Sciatic nerve (tissue), 2 donors: ENCODE results near the gene MBD3L1. TPM values are rescaled to one million over a fixed set of nuclear protein-coding genes. Genes with fewer than 3 reads are reported as not detected.

Experiments used
- ATAC-seq: fragments of 200-7000 bp; cut with Tn5 transposase; one replicate; pipeline ENCODE4 v1.9.1; 2020; ENCODE audit warnings: mild to moderate bottlenecking, moderate library complexity
- DNase-seq: peaks from one replicate; pipeline ENCODE4 v3.0.0-alpha.2; 2020; ENCODE audit warnings: low spot score
- intact Hi-C: fragments of 100-400 bp; cut with DNase I; formaldehyde crosslinking; loops from one replicate; pipeline ENCODE4 v1.14.2; 2022
- total RNA-seq: library from RNA; stranded (reverse); fragmentation: NEBNext Ultra II Directional; extraction: Animal tissue kit (Norgen Biotek cat#: 25700); gene quantifications from one replicate; pipeline ENCODE4 v1.2.1, GENCODE V29; 2021
- donor health status: DM: no; HTN: no; CAD: no.
- donor health status: DM: no; HTN: no; CAD: no.

MBD3L1 gene
- total RNA-seq, result not detected

- ATAC-seq, result peak; percentile 98
- intact Hi-C loops, result no loop called here
Observed at GRCh38 chr19:8832132-8833021, at the start of gene MBD3L1, which contains the start of gene ZNF558. Gene MBD3L1, plus strand, starts transcription at chr19:8832377. Its CDS starts 10,302 bp downstream, at chr19:8842679. Gene ZNF558, minus strand, starts transcription at chr19:8832304. Its CDS starts 9,645 bp downstream, at chr19:8822659.

GRCh38 chr19:8794823-8795222, 37.4 kb upstream of the MBD3L1 start:
- DNase-seq (no peak), ATAC-seq (no peak)
- intact Hi-C loops, result no loop called here

More at GRCh38 chr19:8832132-8833021, at the start of gene MBD3L1, which contains the start of gene ZNF558:
- DNase-seq, result peak; percentile 99

GRCh38 chr19:8806661-8807060, 25.5 kb upstream of the MBD3L1 start:
- intact Hi-C loops, result no loop called here
- no peak for DNase-seq
- no peak for ATAC-seq

- intact Hi-C loops, result no loop called here
- ATAC-seq (no peak), DNase-seq (no peak)
Observed at GRCh38 chr19:8811315-8812172, 20.6 kb upstream of the MBD3L1 start.

GRCh38 chr19:8814176-8814575, 18.0 kb upstream of the MBD3L1 start:
- ATAC-seq, result no peak
- intact Hi-C loops, result no loop called here
- no peak for DNase-seq

GRCh38 chr19:8815780-8816179, 16.4 kb upstream of the MBD3L1 start:
- DNase-seq (no peak), ATAC-seq (no peak)
- intact Hi-C loops, result no loop called here

GRCh38 chr19:8820234-8820633, 11.9 kb upstream of the MBD3L1 start:
- ATAC-seq, result no peak
- DNase-seq, result no peak
- intact Hi-C loops, result no loop called here

- ATAC-seq (no peak), DNase-seq (no peak)
- intact Hi-C loops, result no loop called here
Observed at GRCh38 chr19:8821748-8822241, 10.4 kb upstream of the MBD3L1 start.

- no peak for ATAC-seq
- intact Hi-C loops, result no loop called here
- no peak for DNase-seq
Observed at GRCh38 chr19:8826371-8826770, 5.8 kb upstream of the MBD3L1 start.

GRCh38 chr19:8827277-8827676, 4.9 kb upstream of the MBD3L1 start:
- intact Hi-C loops, result no loop called here
- ATAC-seq, result no peak
- DNase-seq, result no peak

- no peak for ATAC-seq
- no peak for DNase-seq
- intact Hi-C loops, result no loop called here
Observed at GRCh38 chr19:8831373-8831772, 804 bp upstream of the MBD3L1 start.

GRCh38 chr19:8831832-8832131, 395 bp upstream of the MBD3L1 start:
- no peak for ATAC-seq
- intact Hi-C loops, result no loop called here
- DNase-seq, result no peak

GRCh38 chr19:8835446-8835845, 3.3 kb downstream of the MBD3L1 start:
- DNase-seq (no peak), ATAC-seq (no peak)
- intact Hi-C loops, result no loop called here

- no peak for ATAC-seq
- no peak for DNase-seq
- intact Hi-C loops, result no loop called here
Observed at GRCh38 chr19:8835877-8836276, 3.7 kb downstream of the MBD3L1 start.

- DNase-seq, result no peak
- no peak for ATAC-seq
- intact Hi-C loops, result no loop called here
Observed at GRCh38 chr19:8840708-8841107, 8.5 kb downstream of the MBD3L1 start.

GRCh38 chr19:8846819-8847218, 14.6 kb downstream of the MBD3L1 start:
- no peak for ATAC-seq
- intact Hi-C loops, result no loop called here
- no peak for DNase-seq

GRCh38 chr19:8849232-8849631, 17.1 kb downstream of the MBD3L1 start:
- ATAC-seq (no peak), DNase-seq (no peak)
- intact Hi-C loops, result no loop called here

GRCh38 chr19:8850488-8850887, 18.3 kb downstream of the MBD3L1 start:
- intact Hi-C loops, result no loop called here

GRCh38 chr19:8858260-8858659, 26.1 kb downstream of the MBD3L1 start:
- DNase-seq, result no peak
- intact Hi-C loops, result no loop called here
- ATAC-seq, result no peak

More at GRCh38 chr19:8850488-8850887, 18.3 kb downstream of the MBD3L1 start:
- ATAC-seq, result no peak
- DNase-seq, result no peak

GRCh38 chr19:8866344-8866743, 34.2 kb downstream of the MBD3L1 start:
- ATAC-seq, result no peak
- no peak for DNase-seq
- intact Hi-C loops, result no loop called here
